GM10248 (cell line): ENCODE measurements around the gene CAMTA1.

Experiments
- CTCF ChIA-PET: fragments of 300-600 bp; sonication (Branson Sonifier 250); formaldehyde crosslinking; extraction: SDS; loops from one replicate; lab custom pipeline; 2021; ENCODE audit warnings: antibody characterized with exemption; lab: Yijun Ruan, JAX
- POLR2A ChIA-PET: fragments of 350-650 bp; sonication (Branson Sonifier 250); formaldehyde crosslinking; extraction: SDS; loops from one replicate; lab custom pipeline; 2020; ENCODE audit warnings: antibody characterized with exemption; lab: Yijun Ruan, JAX
- DNase-seq: peaks from one replicate; pipeline ENCODE4 v3.0.0; 2012; ENCODE audit errors: extremely low spot score
- TF ChIP-seq, protein P1 (sequence below): IDR thresholded peaks from 2 replicates; pipeline ENCODE4 v1.5.1; 2012; ENCODE audit warnings: mild to moderate bottlenecking, low read depth; ENCODE audit errors: extremely low read depth, missing control alignments, control extremely low read depth

CAMTA1 gene

DNA sequence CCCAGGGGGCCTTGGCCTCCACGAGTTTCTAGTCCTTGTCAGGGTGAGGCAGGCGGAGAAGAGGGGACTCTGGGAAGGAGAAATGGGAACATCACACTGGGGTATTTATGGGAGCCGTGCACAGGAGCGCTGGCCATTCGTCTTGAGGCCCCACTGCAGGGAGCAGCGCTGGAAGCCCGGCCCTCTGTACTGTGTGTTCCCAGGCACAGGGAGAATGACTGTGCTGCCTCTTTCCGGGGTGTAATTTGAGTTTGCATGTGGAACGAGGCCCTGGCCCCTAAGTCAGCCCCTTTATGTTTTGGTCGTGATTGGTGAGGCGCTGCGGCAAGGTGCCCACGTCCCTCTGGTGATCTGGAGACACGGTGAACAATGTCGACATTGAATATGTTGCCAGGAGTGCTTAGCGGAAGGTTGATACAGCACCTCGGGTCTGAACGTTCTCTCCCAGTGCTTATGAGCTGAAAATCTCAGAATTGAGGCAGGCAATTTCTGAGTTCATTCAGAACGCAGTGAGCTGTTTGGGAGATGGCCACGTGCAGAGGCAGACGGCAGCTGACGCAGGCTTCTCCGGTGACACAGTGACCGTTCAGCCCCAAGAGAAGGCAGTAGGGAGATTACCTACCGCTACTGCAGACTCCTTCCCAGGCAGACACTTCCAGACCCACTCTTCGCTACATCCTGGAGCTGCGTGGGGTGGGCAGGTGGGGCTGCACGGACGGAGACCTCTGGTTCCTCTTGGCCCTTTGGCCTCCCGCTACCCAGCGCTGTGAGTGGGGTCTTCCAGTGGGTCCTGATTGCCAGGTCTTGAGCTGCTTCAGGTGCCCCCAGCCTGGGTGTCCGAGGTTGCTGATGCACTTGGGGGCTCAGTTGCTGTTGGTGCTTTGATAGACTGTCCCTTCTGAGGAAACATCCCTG lies 265.8 kb downstream of the CAMTA1 start:
- DNase-seq: no peak
- TF ChIP-seq, protein P1, sequence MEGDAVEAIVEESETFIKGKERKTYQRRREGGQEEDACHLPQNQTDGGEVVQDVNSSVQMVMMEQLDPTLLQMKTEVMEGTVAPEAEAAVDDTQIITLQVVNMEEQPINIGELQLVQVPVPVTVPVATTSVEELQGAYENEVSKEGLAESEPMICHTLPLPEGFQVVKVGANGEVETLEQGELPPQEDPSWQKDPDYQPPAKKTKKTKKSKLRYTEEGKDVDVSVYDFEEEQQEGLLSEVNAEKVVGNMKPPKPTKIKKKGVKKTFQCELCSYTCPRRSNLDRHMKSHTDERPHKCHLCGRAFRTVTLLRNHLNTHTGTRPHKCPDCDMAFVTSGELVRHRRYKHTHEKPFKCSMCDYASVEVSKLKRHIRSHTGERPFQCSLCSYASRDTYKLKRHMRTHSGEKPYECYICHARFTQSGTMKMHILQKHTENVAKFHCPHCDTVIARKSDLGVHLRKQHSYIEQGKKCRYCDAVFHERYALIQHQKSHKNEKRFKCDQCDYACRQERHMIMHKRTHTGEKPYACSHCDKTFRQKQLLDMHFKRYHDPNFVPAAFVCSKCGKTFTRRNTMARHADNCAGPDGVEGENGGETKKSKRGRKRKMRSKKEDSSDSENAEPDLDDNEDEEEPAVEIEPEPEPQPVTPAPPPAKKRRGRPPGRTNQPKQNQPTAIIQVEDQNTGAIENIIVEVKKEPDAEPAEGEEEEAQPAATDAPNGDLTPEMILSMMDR: no peak
- ChIA-PET POLR2A (no interaction called here), CTCF (interaction anchor here (0.9 to 3.8 kb wide), 2 partner anchors 9 to 20 kb away, joined by 5 to 17 read pairs; no protein-coding TSS in a partner anchor)

DNA sequence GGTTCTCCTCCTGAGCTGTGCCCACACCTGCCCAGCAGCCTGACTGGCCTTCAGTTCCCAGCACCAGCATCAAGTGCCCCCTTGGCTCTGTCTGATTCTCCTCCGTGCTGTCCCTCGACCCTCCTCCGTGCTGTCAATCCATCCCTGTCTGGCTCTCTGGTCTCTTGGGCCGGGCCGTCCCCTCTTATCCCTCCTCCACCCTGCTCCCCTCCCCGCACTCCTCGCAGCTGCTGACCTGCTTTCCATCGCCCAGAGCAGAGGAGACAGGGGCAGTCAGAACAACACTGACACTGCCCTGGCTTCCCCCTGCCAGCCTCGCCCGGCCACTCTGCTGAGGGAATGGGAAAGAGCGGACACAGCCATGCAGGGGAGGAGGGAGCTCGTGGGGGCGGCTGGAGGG lies 267.4 kb downstream of the CAMTA1 start:
- CTCF ChIA-PET: interaction anchor here (1.4 kb wide), 1 partner anchor 10 kb away, joined by 4 read pairs; no protein-coding TSS in a partner anchor

DNA sequence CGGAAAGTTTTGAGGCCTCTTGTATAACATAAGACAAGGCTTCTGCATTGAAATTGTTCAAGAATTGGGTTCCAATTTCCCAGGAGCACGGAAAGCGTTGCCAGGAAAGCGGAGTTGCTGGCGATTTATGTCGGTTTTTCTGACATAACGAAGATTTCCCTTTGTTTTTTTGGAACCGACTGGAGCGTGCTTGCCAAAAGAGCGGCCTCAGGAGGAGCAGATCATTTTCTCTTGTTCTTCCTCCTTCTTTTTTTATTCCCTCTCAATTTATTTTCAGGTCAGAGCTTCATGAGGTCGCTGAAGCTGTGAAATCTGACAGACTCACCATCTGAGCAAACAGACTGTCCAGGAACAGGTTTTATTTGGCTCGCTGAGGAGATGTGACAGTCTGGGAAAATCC lies 275.5 kb downstream of the CAMTA1 start:
- CTCF ChIA-PET: interaction anchor here (1.0 to 1.7 kb wide), 2 partner anchors 10 to 18 kb away, joined by 6 to 7 read pairs; no protein-coding TSS in a partner anchor
- DNase-seq: no peak
- TF ChIP-seq, protein P1: no peak
- POLR2A ChIA-PET: no interaction called here

More for the DNA sequence above, 267.4 kb downstream of the CAMTA1 start:
- no peak for DNase-seq
- TF ChIP-seq, protein P1: no peak
- POLR2A ChIA-PET: no interaction called here

DNA sequence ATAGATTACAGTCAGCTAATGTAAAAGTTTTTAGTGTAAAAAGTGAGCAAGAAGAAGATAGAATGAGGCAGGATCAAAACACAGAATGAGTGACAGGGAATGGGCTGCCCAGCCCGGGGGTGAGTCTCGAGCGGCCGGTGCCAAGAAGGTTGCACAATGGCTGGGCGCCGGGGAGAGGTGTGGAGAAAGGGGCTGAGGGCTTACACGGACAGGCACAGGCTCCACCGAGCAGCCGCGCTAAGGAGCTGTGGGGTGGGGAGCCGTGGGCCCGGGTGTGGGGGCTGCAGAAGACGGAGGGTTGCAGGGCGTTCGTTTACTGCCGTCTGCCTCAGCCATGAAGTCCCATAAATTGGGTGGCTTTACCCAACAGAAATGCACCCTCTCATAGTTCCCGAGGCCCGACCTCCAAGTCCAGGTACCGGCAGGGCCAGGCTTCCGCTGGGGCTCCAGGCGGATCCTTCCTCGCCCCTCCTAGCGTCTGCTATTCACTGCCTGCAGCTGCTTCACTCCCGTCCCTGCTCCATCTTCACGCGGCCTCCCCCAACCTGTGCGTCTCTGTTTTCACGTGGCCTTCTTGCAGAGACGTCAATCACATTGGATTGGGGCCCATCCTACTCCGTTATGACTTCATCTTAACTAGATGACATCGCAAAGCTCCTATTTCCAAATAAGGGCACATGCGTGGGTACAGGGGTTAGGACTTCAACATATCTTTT lies 277.2 kb downstream of the CAMTA1 start:
- TF ChIP-seq, protein P1: no peak
- DNase-seq: no peak
- ChIA-PET CTCF (interaction anchor here (0.9 to 1.7 kb wide), 3 partner anchors 8 to 28 kb away, joined by 3 to 6 read pairs (median 3); no protein-coding TSS in a partner anchor), POLR2A (no interaction called here)

DNA sequence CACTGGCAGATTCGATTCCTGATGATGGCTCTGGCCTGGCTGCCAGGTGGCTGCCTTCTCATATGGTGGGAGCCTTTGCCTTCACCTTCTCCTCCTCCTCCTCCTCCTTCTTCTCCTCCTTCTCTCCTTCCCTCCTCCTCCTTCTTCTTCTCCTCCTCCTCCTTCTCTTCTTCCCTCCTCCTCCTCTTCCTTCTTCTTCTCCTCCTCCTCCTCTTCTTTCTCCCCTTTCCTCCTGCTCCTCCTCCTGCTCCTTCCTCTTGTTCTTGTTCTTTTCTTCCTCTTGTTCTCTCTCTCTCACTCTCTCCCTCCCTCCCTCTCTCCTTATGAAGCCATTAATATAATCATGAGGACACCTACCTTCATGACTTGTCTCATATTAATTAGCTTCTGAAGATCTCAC lies 278.7 kb downstream of the CAMTA1 start:
- ChIA-PET POLR2A (no interaction called here), CTCF (no interaction called here)
- TF ChIP-seq, protein P1: no peak
- no peak for DNase-seq

DNA sequence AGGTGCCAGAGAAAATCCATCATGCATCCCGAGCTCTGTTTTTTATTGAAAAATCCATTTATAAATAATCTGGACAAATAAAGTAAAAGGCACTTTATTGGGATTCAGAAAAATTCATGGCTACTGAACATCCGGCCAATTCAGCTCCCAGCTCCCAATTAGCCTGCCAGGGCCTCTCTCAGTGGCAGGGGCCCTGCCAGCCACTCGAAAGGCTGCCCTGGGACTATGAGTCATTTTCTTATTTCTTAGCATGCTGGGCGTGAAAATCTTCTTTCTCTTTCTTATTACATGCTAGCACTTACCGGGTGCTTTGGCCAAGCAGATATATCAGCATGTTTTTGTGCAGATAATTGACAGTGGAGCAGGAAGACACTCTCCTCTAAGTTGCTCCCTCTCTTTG lies 283.3 kb downstream of the CAMTA1 start:
- DNase-seq: no peak
- TF ChIP-seq, protein P1: no peak
- CTCF ChIA-PET: interaction anchor here (2.1 kb wide), 1 partner anchor 345 kb away, joined by 8 read pairs; no protein-coding TSS in a partner anchor
- POLR2A ChIA-PET: no interaction called here
